Measurements from ENCODE around the gene RANBP9. TPM values are rescaled to one million over a fixed set of nuclear protein-coding genes. Genes with fewer than 3 reads are reported as not detected.

RANBP9 gene
- total and polyA plus RNA-seq, 2 of the 13 experiments (the other 11 are each of a cell fraction or from before 2014, with no cell fraction given), result 26.6 to 30.6 TPM

- peak; percentile 87 for ATAC-seq
- WGBS (ENCODE audit: low lambda C conversion rate), result 49% methylated on average over 4 of the region's 4 CpGs
- no TSS peak for BruUV-seq (replicated peaks)
- in situ Hi-C loops (cut with HindIII; ENCODE audit: extremely low pct_ligation_motif_present, low pct_unique_long_range_greater_than_20kb) (no loop called here), intact Hi-C loops (cut with micrococcal nuclease; ENCODE audit: unreplicated experiment) (loop anchor here (1.0 to 5.0 kb wide), 3 partner anchors 14 to 36 kb away; no protein-coding TSS in a partner anchor)
- ChIA-PET POLR2A (interaction anchor here (1.2 to 1.7 kb wide), 4 partner anchors 18 to 104 kb away, joined by 3 to 5 read pairs (median 5); partner anchors contain the start of genes NOL7 and SIRT5), CTCF (ENCODE audit: low intra/inter-chr PET ratio, low total read pairs) (no interaction called here)
- Histone ChIP-seq H3K9ac (ENCODE audit: insufficient read depth, low read depth, low read length) (peak overlapping the region; percentile 63), H3K79me2 (ENCODE audit: insufficient read depth, low read length) (peaks cover 99% of the 10 kb centered on the region), H3K4me2 (ENCODE audit: low read depth, low read length) (peak overlapping the region; percentile 79), H2AFZ (ENCODE audit: low read length) (no peak overlapping the region), H3K27me3 (ENCODE audit: control insufficient read depth in 1 of 2, insufficient read depth in 2 of 2, low read length in 2 of 2) (no peaks in the 10 kb centered on the region), H3K36me3 (replicated peaks in 1 of 2; ENCODE audit: control insufficient read depth in 1 of 2, insufficient read depth in 2 of 2, low read length in 2 of 2) (peaks cover 0 to 4% of the 10 kb centered on the region in 2 experiments; a peak in 1 of 5 replicates), H3K4me3 (replicated peaks in 1 of 3; ENCODE audit: insufficient read depth in 1 of 3, low read depth in 2 of 3, low read length in 3 of 3) (peak overlapping the region in 2 of 3 experiments; percentile 4 to 38; a peak in 1 of 6 replicates), H3K9me3 (ENCODE audit: low read length) (peaks cover 14% of the 10 kb centered on the region), H4K20me1 (ENCODE audit: insufficient read depth, low read length) (peaks cover 4% of the 10 kb centered on the region), H3K27ac (ENCODE audit: extremely low read length, insufficient read depth, low read length) (peak overlapping the region; percentile 83), H3K4me1 (ENCODE audit: insufficient read depth, low read length) (peaks cover 33% of the 10 kb centered on the region)
- peak; percentile 30 for DNase-seq (ENCODE audit: low spot score)
- no peak for FAIRE-seq
- TF ChIP-seq ELF3 (CRISPR knock-in tag; IDR thresholded peaks at IDR 0.05) (peak; percentile 14; the same call in 1 of the 2 replicates), ZNF20 (CRISPR knock-in tag; IDR thresholded peaks at IDR 0.05) (no peak), ZBTB10 (CRISPR knock-in tag; IDR thresholded peaks at IDR 0.05; ENCODE audit: borderline replicate concordance) (no peak), ZNF292 (CRISPR knock-in tag; IDR thresholded peaks at IDR 0.05; ENCODE audit: borderline replicate concordance, low read depth) (0 out of 2 replicates have a peak, but pooled peaks have one; percentile 21), ZGPAT (CRISPR knock-in tag; IDR thresholded peaks at IDR 0.05) (0 out of 2 replicates have a peak, but pooled peaks have one; percentile 20), ZNF652 (CRISPR knock-in tag; IDR thresholded peaks at IDR 0.05; ENCODE audit: borderline replicate concordance, low read depth) (no peak), HMGXB3 (CRISPR knock-in tag; IDR thresholded peaks at IDR 0.05; ENCODE audit: borderline replicate concordance) (no peak), CREM (IDR thresholded peaks at IDR 0.05) (0 out of 2 replicates have a peak, but pooled peaks have one; percentile 7), CREM (CRISPR knock-in tag; IDR thresholded peaks at IDR 0.05) (no peak), POGK (CRISPR knock-in tag; conservative IDR thresholded peaks at IDR 0.05) (no peak), ZNF589 (CRISPR knock-in tag; conservative IDR thresholded peaks at IDR 0.05) (no peak)
Observed at GRCh38 chr6:13678255-13678983, 33.2 kb downstream of the RANBP9 start.
